Iris pigment epithelial cell (primary cell): ENCODE data around the gene SLU7.
"Not testable (repeated sequence)": the region's sequence is repeated elsewhere in the genome, so short reads cannot be mapped to it uniquely, and the experiment has no call there.

Experiments used
- DNase-seq: peaks from one replicate; pipeline ENCODE4 v3.0.0-alpha.2; 2011; ENCODE audit warnings: low read depth

Gene SLU7

DNA sequence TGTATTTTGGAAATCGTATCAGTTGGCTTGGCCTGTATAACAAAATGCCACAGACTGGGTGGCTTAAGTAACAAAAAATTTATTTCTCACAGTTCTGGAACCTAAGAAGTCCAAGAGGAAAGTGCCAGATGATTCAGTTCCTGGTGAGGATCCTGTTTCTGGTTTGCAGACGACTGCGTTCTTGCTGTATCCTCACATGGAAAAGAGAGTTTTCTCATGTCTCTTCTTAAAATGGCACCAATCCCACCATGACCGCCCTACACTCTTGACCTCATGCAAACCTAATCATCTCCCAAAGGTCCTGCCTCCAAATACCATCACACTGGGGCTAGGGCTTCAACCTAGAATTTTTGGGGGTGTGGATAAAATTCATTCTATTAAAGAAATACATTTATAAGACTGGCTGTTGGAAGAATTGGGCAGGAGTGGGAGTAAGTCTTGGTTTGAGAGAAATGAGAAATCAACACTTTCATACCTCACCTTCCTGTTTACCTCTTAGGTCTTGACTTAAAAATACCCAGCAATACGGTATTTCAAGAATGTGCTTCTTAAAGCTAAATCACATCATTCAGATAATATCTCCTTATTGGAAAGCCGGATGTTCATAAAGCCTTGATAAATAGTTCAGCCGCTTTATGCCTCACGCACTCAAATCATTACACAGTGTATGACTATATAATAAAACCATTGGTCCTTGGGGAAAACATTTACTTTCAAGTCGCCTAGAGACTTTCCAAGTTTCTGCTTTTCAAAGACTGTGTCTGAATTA, 31.5 kb upstream of the SLU7 start:
- peak; percentile 69 for DNase-seq

DNA sequence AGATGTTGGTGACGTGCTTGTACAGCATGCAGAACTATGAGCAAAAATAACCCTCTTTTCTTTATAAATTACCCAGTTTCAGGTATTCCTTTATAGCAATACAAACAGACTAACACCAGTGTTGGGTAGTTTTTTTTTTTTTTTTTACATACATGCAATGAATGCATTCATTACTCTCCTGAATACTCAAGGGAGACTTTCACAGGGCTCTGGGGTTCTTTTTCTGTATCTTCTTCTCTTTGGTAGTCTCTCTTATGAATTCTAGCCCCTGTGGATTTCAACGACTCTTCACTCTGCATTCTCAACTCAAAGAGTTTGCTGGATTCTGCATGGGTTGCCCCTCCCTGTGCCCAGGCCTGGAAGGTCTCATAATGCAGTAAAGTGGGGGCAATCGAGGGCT, 30.6 kb upstream of the SLU7 start:
- DNase-seq = no peak

DNA sequence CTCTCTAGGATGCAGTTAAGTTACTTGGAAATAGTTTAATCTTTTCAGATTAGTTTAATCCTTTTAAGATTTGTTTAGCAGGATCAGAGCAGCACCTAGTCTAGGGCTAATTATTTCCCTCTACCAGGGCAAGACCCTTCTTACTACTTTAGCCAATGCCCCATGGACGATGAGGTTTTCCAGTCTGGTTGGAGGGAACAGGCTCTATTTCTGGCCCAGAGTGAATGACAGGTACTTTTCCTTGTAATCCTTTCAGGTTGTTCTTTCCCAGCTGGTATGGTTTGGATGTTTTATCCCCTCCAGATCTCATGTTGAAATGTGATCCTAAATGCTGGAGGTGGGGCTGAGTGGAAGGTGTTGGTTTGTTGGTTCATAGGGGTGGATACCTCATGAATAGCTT, 30.0 kb upstream of the SLU7 start:
- no peak for DNase-seq

DNA sequence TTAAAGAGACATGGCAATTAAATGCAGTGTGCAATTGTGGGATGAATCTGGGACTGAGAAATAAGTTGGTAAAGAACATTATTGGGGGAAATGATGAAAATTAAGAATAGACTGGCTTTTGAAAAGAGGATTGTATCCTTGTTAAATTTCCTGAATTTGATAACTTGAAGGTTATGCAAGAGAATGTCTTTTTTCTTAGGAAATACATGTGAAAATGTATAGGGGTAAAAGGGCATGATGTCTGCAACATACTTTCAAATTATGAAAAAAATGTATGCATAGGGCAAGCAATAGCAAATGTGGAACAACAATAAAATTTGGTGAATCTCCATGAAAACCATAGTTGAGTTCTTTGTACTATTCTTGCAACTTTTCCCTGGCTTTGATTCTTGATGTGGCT, 26.9 kb upstream of the SLU7 start:
- no peak for DNase-seq

DNA sequence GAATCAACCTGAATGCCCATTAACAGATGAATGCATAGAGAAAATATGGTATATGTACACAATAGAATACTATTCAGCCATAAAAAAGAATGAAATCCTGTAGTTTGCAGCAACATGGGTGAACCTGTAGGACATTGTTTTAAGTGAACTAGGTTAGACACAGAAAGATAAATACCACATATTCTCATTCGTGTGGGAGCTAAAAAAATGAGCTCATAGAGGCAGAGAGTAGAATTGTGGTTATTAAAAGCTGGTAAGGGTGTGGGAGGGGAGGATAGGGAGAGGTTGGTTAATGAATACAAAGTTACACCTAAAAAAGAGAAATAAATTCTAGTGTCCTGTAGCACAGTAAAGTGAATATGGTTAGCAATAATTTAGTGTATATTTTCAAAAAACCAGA, 26.3 kb upstream of the SLU7 start:
- DNase-seq = no peak

DNA sequence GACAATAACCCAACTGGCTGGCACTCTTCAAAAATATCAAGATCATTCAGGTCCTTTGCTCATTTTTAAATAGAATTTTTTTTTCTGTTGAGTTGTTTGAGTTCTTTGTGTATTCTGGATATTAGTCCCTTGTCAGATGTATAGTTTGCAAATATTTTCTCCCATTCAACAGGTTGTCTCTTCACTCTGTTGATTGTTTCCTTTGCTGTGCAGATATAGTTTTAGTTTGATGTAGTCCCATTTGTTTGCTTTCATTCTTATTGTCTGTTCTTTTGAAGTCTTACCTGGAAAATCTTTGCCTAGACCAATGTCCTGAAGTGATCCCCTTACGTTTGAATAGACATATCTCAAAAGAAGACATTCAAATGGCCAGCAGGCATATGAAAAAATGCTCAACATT, 25.5 kb upstream of the SLU7 start:
- no peak for DNase-seq

DNA sequence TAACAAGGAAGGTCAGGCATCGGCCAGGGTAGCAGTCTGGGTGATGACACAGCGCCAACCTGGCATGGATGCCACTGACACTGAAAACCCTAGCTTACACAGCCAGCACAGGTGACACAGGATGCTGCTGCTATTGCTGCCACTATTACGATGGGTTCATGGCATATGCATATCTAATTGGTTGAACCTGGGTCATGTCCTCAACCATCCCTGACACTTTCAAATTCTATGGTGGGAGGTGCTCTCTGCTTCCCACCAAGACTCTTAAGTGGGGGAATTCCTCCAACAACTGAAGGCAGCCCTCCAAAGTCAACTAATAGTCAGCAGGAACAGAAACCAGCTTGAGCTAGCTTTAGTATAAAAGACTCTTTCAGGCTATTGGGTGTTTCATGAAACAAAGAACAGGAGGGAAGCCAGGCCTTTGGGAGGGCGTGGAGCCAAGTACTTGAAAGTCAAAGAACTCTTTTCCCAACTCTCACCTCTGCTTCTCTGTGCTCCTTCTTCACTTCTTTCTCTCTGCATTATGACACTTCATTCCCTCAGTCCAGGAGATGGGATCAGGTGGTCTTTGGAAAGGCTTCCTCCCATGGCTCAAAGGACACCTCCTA, 24.0 kb upstream of the SLU7 start:
- no peak for DNase-seq

DNA sequence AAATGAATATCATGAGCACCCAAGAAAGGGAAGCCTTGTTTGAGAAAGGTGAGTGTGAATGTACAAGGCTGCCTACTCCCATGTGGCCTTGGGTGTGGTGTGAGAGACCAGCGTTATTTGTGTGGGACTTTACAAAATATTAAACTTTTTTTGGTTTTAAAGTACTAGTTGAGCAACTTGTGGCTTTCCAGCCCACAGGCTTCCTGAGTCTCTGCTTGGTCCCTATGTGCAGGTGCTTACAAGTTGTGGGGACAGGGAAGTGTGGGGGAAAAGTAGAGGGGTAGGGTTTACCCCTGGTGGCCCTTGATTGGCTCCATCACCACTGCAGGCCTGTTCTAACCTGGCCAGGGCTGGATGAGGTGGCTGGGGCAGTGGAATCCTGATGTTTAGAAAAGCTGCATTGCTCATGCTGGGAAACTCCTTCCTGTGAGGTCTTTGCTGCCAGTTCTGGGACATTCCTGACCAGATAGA, 22.5 kb upstream of the SLU7 start:
- peak; percentile 31 for DNase-seq

DNA sequence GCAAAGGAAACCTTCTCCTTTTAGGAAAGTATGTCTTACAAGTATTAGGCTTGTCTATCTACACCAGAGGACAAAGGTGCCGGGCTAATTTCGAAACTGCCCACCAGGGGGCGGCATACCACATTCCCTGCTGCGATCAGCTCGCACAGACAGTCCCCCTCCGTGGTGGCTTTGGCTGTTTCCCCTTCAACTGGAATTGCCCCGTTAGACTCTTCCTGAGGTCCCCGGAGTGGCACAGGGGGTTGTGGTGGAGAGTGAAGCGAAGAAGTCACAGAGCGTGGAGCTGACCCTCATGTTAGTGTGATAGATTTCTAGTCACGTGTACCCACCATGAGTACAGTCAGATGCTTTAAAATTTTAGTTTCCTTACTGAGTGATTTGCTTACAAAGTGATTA, 20.3 kb upstream of the SLU7 start:
- DNase-seq = peak; percentile 65

DNA sequence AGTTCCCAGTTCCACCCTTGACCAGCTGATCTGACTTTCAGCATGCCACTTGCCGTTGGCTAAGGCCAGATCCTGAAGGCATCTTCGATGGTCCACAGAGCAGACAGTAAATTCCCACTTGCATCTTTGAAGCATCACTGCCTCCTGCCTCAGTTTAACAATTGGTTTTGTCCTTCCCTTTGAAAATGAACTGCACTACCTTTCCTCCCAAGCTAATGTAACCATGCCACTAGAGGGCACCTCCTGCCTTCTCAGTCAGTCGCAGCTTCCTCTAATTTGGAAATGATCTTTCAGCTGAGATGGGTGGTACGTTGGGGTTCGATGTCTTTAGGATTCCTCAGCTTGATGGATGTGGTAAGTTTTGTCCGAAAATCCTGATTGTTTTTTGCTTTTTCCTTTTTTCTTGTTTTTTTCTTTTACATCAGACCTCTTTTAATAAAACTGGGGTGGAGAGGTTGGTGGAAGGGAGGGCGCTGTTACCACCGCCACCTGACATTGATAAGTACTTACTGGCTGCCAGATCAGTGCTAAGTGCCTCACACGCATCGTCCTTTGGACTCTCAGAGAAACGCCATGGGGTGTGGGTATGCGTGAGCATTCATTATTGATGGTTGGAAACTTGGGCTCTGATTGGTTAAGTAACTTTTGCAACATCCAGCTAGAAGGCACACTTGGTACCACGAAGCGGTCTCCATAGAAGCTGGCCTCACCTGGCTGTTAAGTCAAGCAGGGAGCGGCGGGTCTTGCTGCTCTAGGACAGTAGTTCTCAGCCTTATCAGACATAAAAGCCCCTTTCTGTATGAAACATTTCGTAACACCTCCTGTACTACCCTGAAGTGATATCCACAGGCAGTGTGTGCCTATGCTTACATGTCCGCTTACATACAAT, 19.7 kb upstream of the SLU7 start:
- DNase-seq = peak; percentile 66

DNA sequence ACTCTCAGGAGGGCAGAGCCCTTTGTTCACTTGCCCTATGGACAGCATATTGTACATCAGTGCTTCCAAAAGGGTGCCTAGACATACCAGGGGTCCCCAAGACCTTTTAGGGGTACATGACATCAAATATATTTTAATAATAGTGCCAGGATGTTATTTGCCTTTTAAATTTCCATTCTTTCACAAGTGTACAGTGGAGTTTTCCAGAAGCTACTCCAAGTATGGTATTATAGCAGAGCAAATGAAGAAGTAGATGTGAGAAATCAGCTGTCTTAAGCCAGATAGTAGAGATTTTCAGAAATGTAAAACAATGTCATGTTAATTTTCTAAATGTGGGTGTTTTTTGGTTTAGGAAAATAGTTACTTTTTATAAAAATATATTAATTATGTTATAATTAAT, 18.4 kb upstream of the SLU7 start:
- no peak for DNase-seq

DNA sequence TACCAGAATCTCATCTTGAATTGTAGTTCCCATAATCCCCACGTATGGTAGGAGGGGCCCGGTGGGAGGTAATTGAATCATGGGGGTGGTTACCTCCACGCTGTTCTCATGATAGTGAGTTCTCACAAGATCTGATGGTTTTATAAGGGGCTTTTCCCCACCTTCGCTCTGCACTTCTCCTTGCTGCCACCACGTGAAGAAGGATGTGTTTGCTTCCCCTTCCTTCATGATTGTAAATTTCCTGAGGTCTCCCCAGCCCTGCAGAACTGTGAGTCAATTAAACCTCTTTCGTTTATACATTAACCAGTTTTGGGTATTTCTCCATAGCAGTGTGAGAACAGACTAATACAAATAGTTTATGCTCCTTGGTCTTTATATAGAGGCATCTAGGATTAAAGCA, 17.8 kb upstream of the SLU7 start:
- DNase-seq = not testable (repeated sequence)

DNA sequence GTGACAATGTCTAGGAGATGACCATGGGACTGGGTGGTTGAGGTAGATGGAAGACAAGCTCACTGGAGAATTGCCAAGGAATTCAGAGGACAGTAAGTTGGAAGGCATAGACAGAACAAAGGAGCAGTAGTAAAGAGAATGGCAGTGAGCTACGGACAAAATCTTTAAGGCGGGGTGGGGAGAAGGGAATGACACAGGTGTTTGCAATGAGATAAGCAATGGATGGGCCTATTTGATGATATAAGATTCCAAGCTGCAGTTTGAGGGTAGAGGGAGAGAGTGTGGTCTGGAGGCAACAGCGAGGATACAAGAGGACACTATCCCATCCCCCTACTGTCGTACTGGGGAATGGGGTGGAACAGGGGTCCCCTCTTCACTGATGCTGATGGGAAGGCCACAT, 17.1 kb upstream of the SLU7 start:
- no peak for DNase-seq

DNA sequence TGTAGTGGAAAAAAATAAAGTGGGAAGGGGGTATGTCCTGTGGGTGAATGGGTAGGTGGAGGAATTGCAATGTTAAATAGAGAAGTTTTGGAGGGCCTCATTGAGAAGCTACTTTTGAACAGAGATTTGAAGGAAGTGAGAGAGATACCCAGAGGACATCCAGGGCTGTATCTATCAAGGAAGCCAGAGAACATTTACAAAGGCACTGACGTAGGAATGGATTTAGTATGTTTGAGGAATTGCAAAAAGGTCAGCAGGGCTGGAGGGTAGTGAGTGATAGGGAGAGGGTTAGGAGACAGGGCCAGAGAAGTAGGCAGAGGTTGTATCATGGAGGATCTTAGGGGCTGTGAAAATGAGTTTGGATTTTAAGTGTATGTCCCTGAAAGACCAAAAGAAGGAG, 16.7 kb upstream of the SLU7 start:
- DNase-seq = no peak

DNA sequence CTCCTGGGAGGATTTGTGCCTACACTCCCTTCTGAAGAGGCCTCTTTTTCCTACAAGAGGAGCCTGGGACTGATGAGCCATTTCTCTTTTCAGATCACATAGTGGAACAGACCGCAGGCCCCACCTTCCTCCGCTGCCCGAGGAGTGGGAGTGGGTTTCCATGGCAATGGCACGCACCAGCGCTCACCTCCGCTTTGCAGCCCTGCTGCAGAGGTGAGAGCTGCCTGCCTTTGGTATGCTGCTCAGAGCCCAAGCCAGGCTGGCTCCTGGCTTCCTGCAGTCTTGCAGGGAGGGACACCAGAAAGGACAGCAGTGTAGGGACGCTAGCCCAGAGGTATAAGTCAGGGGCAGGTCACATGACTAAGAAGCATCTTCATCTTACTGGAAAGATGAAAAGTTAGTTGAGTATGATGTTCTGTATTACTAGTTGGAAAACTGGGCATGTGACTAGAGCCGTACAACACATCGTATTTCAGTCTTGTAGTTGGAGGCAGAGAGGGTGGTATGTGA, 15.2 kb upstream of the SLU7 start:
- no peak for DNase-seq

DNA sequence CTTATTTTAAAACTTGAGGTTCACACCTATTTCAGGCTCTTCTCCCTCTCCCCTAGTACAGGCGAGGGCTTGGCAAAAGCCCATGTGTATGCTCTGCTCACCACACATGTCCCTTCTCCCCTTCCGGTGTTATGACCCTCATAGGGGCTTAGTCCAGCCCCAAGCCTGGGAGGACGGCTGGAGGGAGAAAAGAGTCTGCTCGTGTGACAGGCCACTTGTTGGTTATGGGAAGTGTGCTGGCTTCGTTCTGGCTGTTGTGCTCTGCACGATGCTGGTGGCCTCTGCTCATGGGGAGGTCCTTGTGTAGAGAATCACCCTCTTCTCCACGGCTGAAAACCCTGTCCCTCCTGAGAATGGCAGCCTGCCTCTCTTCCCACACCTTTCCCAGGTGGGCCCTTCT, 13.9 kb upstream of the SLU7 start:
- DNase-seq = no peak

DNA sequence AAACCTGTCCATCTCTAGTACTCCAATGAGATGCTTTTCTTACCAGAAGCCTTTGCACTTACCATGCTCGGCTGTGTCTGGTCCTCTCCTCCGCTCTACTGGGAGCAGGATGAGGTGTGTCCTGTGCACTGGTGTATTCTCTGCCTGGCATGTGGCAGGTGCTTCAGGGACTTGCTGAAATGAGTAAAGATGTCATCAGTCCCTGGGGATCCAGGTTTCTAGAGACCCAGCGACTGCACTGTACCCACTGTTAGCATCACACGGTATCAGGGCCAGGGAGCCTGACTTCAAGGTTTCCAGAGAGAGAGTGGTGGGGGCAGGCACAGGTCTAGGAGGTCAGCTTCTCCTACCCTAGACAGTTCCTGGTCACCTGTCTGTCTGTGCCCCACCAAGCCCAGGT, 13.3 kb upstream of the SLU7 start:
- no peak for DNase-seq

DNA sequence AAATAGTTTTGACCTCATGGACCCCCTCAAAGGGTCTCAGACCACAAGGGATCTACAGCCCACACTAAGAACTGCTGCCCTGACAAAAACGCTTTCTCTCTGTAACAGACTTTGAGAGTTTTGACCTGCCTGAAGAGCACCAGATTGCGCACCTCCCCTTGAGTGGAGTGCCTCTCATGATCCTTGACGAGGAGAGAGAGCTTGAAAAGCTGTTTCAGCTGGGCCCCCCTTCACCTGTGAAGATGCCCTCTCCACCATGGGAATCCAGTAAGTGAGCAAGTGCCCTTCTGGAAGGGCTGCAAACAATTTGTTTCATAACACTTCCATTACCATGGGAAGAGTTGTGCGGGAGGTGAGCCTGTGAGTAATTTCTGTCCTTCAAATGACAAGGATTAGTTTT, 8.7 kb upstream of the SLU7 start:
- no peak for DNase-seq

DNA sequence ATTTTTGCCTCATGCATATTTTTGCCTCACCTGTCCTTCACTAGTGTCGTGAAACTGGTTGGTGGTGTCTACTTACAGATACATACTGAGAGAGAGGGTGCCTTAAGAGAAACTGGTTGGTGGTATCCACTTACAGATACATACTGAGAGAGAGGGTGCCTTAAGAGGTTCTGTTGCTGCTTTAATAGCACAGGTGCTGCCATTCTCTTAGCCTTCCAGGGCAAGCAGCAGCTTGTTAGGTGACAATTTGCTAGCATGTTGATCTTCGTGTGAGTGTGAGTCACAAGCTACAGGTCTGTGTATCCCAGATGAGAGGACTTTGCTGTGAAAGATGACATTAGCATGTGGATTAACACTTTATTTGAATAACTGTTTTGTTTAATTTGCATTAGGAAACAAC, 4.2 kb upstream of the SLU7 start:
- DNase-seq = no peak

DNA sequence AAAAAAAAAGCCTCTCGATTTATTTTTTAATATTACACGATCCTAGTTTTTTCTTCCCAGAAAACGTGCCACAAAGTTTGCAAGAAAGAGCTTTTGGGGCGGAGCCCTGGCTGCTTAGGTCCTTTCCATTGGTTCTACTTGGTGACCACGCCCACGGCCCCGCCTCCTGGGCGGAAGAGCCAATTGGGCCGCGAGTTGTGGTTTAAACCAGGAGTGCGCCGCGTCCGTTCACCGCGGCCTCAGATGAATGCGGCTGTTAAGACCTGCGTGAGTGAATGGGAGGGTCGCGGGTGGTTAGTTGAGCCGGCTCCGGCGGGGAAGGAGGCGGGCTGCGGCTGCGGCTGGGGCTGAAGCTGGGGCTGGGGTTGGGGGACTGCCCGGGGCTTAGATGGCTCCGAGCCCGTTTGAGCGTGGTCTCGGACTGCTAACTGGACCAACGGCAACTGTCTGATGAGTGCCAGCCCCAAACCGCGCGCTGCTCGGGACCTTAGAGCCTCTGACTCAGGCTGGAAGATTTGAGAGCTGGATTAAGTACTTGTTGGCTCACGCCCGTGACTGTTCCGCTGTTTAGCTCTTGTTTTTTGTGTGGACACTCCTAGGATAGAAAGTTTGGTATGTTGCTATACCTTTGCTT, 2.9 kb upstream of the SLU7 start, which contains the start of gene PTTG1:
TSS of gene PTTG1 (plus strand) at position 231 of the 634 bp plus-strand sequence. CDS start 458 bp downstream, outside the sequence.
- peak; percentile 98 for DNase-seq

DNA sequence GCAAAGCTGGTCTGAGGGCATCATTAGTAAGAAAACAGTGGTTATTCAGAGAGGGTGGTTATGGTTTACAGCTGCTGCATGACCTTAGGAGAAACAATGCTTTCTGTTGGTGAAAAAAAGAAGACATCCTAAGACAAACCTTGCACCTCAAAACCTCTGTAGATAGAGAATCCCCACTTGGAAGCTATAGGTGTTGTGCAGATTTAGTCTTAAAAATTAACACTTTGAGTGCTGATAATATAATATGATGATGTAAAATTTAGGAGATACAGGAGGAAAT, 1.4 kb upstream of the SLU7 start:
- no peak for DNase-seq
